Fibroblast of lung (primary cell): ENCODE measurements around the gene CDC20B.

Experiments used
- EZH2 ChIP-seq: IDR thresholded peaks from 2 replicates; pipeline ENCODE4 v1.5.1; 2012; ENCODE audit warnings: low read length, control low read depth, mild to moderate bottlenecking; ENCODE audit errors: missing control alignments
- TF ChIP-seq, protein P1 (sequence below), 2 donors: IDR thresholded peaks in 1 of 2; conservative IDR thresholded peaks in 1 of 2; 1 replicate in 1 of 2; 2 replicates in 1 of 2; pipeline ENCODE4 v1.5.1; 2011 to 2012; ENCODE audit warnings: low read length in 2 of 2, control low read depth in 1 of 2, inconsistent platforms in 1 of 2, low read depth in 1 of 2, mild to moderate bottlenecking in 1 of 2

DNA sequence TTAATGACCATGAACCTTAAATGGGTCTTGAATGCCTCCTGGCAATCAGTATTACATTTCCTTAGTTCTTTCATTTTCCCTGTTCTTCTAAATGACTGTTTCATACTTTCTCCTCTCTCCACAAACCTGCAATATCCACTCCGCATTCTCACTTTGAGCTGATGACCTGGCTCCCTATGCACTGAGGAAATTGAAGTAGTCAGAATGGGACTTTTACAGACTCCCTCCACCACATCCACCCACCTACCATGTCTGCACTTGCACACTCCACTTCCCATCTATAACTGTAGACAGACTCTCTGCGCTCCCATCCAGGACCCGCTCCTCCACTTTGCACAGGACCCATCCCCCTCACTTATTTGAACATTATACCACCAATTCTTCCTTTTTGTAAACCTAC lies 106.7 kb downstream of the CDC20B start:
- TF ChIP-seq, protein P1, sequence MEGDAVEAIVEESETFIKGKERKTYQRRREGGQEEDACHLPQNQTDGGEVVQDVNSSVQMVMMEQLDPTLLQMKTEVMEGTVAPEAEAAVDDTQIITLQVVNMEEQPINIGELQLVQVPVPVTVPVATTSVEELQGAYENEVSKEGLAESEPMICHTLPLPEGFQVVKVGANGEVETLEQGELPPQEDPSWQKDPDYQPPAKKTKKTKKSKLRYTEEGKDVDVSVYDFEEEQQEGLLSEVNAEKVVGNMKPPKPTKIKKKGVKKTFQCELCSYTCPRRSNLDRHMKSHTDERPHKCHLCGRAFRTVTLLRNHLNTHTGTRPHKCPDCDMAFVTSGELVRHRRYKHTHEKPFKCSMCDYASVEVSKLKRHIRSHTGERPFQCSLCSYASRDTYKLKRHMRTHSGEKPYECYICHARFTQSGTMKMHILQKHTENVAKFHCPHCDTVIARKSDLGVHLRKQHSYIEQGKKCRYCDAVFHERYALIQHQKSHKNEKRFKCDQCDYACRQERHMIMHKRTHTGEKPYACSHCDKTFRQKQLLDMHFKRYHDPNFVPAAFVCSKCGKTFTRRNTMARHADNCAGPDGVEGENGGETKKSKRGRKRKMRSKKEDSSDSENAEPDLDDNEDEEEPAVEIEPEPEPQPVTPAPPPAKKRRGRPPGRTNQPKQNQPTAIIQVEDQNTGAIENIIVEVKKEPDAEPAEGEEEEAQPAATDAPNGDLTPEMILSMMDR (conservative IDR thresholded peaks at IDR 0.05 in 1 of 2, IDR thresholded peaks at IDR 0.05 in 1 of 2; ENCODE audit: low read depth in 1 of 2, low read length in 2 of 2), result no peak
- no peak for TF ChIP-seq EZH2
